Vagina (tissue), 2 donors: Measurements from ENCODE around the gene PIAS2. TPM values are rescaled to one million over a fixed set of nuclear protein-coding genes. Genes with fewer than 3 reads are reported as not detected.

Experiments used
- DNase-seq, 2 donors: peaks; one replicate each; pipeline ENCODE4 v3.0.0-alpha.2; 2017; ENCODE audit errors: extremely low spot score in 2 of 2
- H3K27ac ChIP-seq: fragments of 200-600 bp; sonication (generic); one replicate; pipeline ENCODE4 v1.5.1; 2019
- H3K27me3 ChIP-seq: fragments of 200-600 bp; sonication (generic); one replicate; pipeline ENCODE4 v1.5.1; 2019
- H3K36me3 ChIP-seq, 2 donors: fragments of 200-600 bp; sonication (generic); one replicate each; pipeline ENCODE4 v1.5.1; 2017 to 2019
- H3K4me1 ChIP-seq: fragments of 200-600 bp; sonication (generic); one replicate; pipeline ENCODE4 v1.5.1; 2019
- H3K4me3 ChIP-seq, 2 donors: fragments of 200-600 bp; sonication (generic); 1 replicate in 1 of 2; 2 replicates in 1 of 2; pipeline ENCODE4 v1.5.1; 2016 to 2019
- H3K9me3 ChIP-seq: fragments of 200-600 bp; sonication (generic); one replicate; pipeline ENCODE4 v1.5.1; 2019
- CTCF ChIP-seq, 3 experiments: fragments of 450-650 bp in 2 of 3; fragments of 200-600 bp in 1 of 3; sonication (generic) in 1 of 3; IDR thresholded peaks; one replicate each; pipeline ENCODE4 v1.5.1; 2017 to 2019; ENCODE audit warnings: antibody characterized with exemption in 3 of 3, mild to moderate bottlenecking in 2 of 3, moderate library complexity in 2 of 3
- POLR2A ChIP-seq, 2 donors: fragments of 450-650 bp; IDR thresholded peaks; one replicate each; pipeline ENCODE4 v1.6.1; 2017; ENCODE audit warnings: antibody characterized with exemption in 2 of 2, mild to moderate bottlenecking in 2 of 2, moderate library complexity in 2 of 2
- POLR2AphosphoS5 ChIP-seq, 2 donors: sonication (generic); formaldehyde crosslinking; IDR thresholded peaks; one replicate each; pipeline ENCODE4 v1.9.0; 2017; ENCODE audit warnings: antibody characterized with exemption in 2 of 2, mild to moderate bottlenecking in 2 of 2, low read depth in 1 of 2; ENCODE audit not compliant: insufficient read depth in 1 of 2
- intact Hi-C: fragments of 100-400 bp; cut with DNase I; formaldehyde crosslinking; loops from one replicate; pipeline ENCODE4 v1.15.1; 2023
- total RNA-seq: library from RNA; depleted of rRNA; stranded (reverse); fragments of >200 nt; gene quantifications from one replicate; pipeline ENCODE4 v1.2.3, GENCODE V29; 2016

Gene PIAS2
- total RNA-seq, 1 donor from 2014 or later = 17.7 TPM

GRCh38 chr18:46856973-46857372, 60.3 kb downstream of the PIAS2 start:
- no peaks in the 10 kb centered on the region for H3K27me3 ChIP-seq
- no peak overlapping the region for H3K27ac ChIP-seq
- H3K4me1 ChIP-seq = no peaks in the 10 kb centered on the region
- no peaks in the 10 kb centered on the region for H3K36me3 ChIP-seq
- intact Hi-C loops = no loop called here
- no peak for TF ChIP-seq POLR2AphosphoS5 (IDR thresholded peaks at IDR 0.05; ENCODE audit: insufficient read depth in 1 of 2, low read depth in 1 of 2)
- no peak for TF ChIP-seq CTCF (IDR thresholded peaks at IDR 0.05)
- no peak for TF ChIP-seq POLR2A (IDR thresholded peaks at IDR 0.05)
- no peaks in the 10 kb centered on the region for H3K9me3 ChIP-seq
- H3K4me3 ChIP-seq = no peak overlapping the region
- DNase-seq = no peak

GRCh38 chr18:46849007-46849406, 68.3 kb downstream of the PIAS2 start:
- Histone ChIP-seq H3K9me3 (no peaks in the 10 kb centered on the region), H3K36me3 (no peaks in the 10 kb centered on the region), H3K4me3 (no peak overlapping the region), H3K4me1 (no peaks in the 10 kb centered on the region), H3K27ac (no peak overlapping the region), H3K27me3 (no peaks in the 10 kb centered on the region)
- intact Hi-C loops = no loop called here
- no peak for DNase-seq
- no peak for TF ChIP-seq POLR2AphosphoS5 (IDR thresholded peaks at IDR 0.05; ENCODE audit: insufficient read depth in 1 of 2, low read depth in 1 of 2)
- TF ChIP-seq POLR2A (IDR thresholded peaks at IDR 0.05) = no peak
- TF ChIP-seq CTCF (IDR thresholded peaks at IDR 0.05) = no peak

- Histone ChIP-seq H3K9me3 (no peaks in the 10 kb centered on the region), H3K4me1 (no peaks in the 10 kb centered on the region), H3K27me3 (no peaks in the 10 kb centered on the region), H3K36me3 (no peaks in the 10 kb centered on the region), H3K27ac (no peak overlapping the region), H3K4me3 (no peak overlapping the region)
- DNase-seq = no peak
- intact Hi-C loops = no loop called here
- TF ChIP-seq CTCF (IDR thresholded peaks at IDR 0.05) = no peak
- TF ChIP-seq POLR2AphosphoS5 (IDR thresholded peaks at IDR 0.05; ENCODE audit: insufficient read depth in 1 of 2, low read depth in 1 of 2) = no peak
- no peak for TF ChIP-seq POLR2A (IDR thresholded peaks at IDR 0.05)
These were observed 73.9 kb downstream of the PIAS2 start for GRCh38 chr18:46843372-46843771.

- Histone ChIP-seq H3K4me3 (no peak overlapping the region), H3K4me1 (no peaks in the 10 kb centered on the region), H3K36me3 (no peaks in the 10 kb centered on the region), H3K27ac (no peak overlapping the region), H3K27me3 (no peaks in the 10 kb centered on the region), H3K9me3 (no peaks in the 10 kb centered on the region)
- TF ChIP-seq POLR2A (IDR thresholded peaks at IDR 0.05) (no peak), CTCF (IDR thresholded peaks at IDR 0.05) (no peak), POLR2AphosphoS5 (IDR thresholded peaks at IDR 0.05; ENCODE audit: insufficient read depth in 1 of 2, low read depth in 1 of 2) (no peak)
- intact Hi-C loops = no loop called here
- no peak for DNase-seq
These were observed 74.7 kb downstream of the PIAS2 start for GRCh38 chr18:46842583-46842982.

GRCh38 chr18:46833899-46834298, 83.4 kb downstream of the PIAS2 start:
- TF ChIP-seq CTCF (IDR thresholded peaks at IDR 0.05) (no peak), POLR2AphosphoS5 (IDR thresholded peaks at IDR 0.05; ENCODE audit: insufficient read depth in 1 of 2, low read depth in 1 of 2) (no peak), POLR2A (IDR thresholded peaks at IDR 0.05) (no peak)
- Histone ChIP-seq H3K9me3 (no peaks in the 10 kb centered on the region), H3K27me3 (no peaks in the 10 kb centered on the region), H3K36me3 (no peaks in the 10 kb centered on the region), H3K4me1 (no peaks in the 10 kb centered on the region), H3K27ac (no peak overlapping the region), H3K4me3 (no peak overlapping the region)
- intact Hi-C loops = no loop called here
- no peak for DNase-seq
